Activated naive CD4-positive, alpha-beta T cell treated with anti-CD3 and anti-CD28 coated beads, Interleukin-2, amount 50 U/mL, for 24 hours (primary cell): Measurements from ENCODE around the gene SPATA22.
"Not testable (repeated sequence)": the region's sequence is repeated elsewhere in the genome, so short reads cannot be mapped to it uniquely, and the experiment has no call there.

Source experiments
- H3K27ac Mint-ChIP-seq: one replicate; pipeline ENCODE4 v1.8.0; 2021; ENCODE audit warnings: mild to moderate bottlenecking, mixed read lengths
- H3K27me3 Mint-ChIP-seq: one replicate; pipeline ENCODE4 v1.8.0; 2021; ENCODE audit warnings: mixed read lengths
- H3K36me3 Mint-ChIP-seq: one replicate; pipeline ENCODE4 v1.8.0; 2021; ENCODE audit warnings: mixed read lengths
- H3K4me1 Mint-ChIP-seq: one replicate; pipeline ENCODE4 v1.8.0; 2021; ENCODE audit warnings: mixed read lengths
- H3K4me3 Mint-ChIP-seq: one replicate; pipeline ENCODE4 v1.8.0; 2021; ENCODE audit warnings: mild to moderate bottlenecking, mixed read lengths
- H3K9me3 Mint-ChIP-seq: one replicate; pipeline ENCODE4 v1.8.0; 2021; ENCODE audit warnings: mixed read lengths

Gene SPATA22

GRCh38 chr17:3471599-3471998, at the start of gene SPATA22:
TSS of gene SPATA22 (minus strand) at chr17:3471819. CDS start at chr17:3469325, 2,494 bp downstream.
- Mint-ChIP-seq H3K4me1 (peaks cover 6% of the 10 kb centered on the region), H3K27me3 (peaks cover 4% of the 10 kb centered on the region), H3K9me3 (no peaks in the 10 kb centered on the region), H3K36me3 (no peaks in the 10 kb centered on the region), H3K27ac (no peak within 1 kb of the TSS), H3K4me3 (no peak within 1 kb of the TSS)

DNA sequence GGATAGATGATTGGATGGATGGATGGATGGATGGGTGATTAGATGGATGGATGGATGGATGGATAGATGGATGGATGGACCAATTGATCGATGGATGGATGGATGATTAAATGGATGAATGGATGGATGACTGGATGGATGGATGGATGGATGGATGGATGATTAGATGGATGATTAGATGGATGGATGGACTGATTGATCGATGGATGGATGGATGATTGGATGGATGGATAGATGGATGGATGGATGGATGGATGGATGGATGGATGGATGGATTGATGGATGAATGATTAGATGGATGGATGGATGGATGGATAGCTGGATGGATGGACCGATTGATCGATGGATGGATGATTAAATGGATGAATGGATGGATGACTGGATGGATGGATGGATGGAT, 47.9 kb upstream of the SPATA22 start:
- H3K9me3 Mint-ChIP-seq, H3K27me3 Mint-ChIP-seq, H3K27ac Mint-ChIP-seq, H3K4me3 Mint-ChIP-seq, H3K4me1 Mint-ChIP-seq, H3K36me3 Mint-ChIP-seq: not testable (repeated sequence)

- H3K27ac Mint-ChIP-seq: no peak overlapping the region
- no peaks in the 10 kb centered on the region for H3K9me3 Mint-ChIP-seq
Observed at GRCh38 chr17:3514873-3515272, 43.3 kb upstream of the SPATA22 start.

GRCh38 chr17:3514167-3514566, 42.5 kb upstream of the SPATA22 start:
- not testable (repeated sequence) for H3K4me1 Mint-ChIP-seq, H3K9me3 Mint-ChIP-seq, H3K36me3 Mint-ChIP-seq, H3K4me3 Mint-ChIP-seq, H3K27me3 Mint-ChIP-seq, H3K27ac Mint-ChIP-seq

More at GRCh38 chr17:3514873-3515272, 43.3 kb upstream of the SPATA22 start:
- H3K27me3 Mint-ChIP-seq: no peaks in the 10 kb centered on the region
- H3K4me3 Mint-ChIP-seq: no peak overlapping the region
- H3K4me1 Mint-ChIP-seq: no peaks in the 10 kb centered on the region
- H3K36me3 Mint-ChIP-seq: no peaks in the 10 kb centered on the region

DNA sequence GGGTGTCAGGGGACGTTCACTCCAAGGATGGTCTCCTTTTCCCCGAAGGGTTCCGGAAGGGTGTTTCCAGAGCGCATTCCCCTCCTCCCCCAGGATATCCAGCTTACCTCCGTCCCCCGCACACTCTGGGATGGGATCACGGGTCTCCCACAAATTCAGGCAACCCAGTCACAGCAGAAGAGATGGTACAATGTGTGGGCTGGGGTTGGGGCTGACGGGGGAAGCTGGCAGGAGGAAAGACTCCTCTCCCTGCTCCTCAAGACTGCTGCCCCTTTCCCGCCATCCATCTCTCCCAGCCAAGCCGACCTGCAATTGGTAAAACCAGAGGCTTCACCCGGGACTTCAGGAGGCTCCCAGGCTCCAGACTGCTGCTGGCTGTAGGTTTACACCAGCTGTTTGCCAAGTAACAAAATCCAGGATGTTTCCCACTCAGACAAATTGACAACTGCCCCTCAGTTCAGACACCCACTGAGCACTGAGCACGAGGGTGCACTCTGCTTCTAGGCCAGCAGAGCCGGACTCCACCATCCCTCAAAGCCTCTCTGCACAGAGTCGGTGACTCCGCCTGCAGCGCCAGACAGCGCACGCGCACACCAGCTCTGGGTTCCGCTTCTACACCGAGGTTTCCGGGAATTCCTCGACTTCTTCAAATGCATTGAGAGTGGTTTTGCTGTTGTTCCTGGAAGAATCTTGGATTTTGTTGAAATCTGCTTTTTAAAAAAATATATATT, 41.9 kb upstream of the SPATA22 start:
- no peak overlapping the region for H3K27ac Mint-ChIP-seq
- no peak overlapping the region for H3K4me3 Mint-ChIP-seq
- H3K27me3 Mint-ChIP-seq: no peaks in the 10 kb centered on the region
- no peaks in the 10 kb centered on the region for H3K4me1 Mint-ChIP-seq
- no peaks in the 10 kb centered on the region for H3K36me3 Mint-ChIP-seq
- H3K9me3 Mint-ChIP-seq: no peaks in the 10 kb centered on the region

DNA sequence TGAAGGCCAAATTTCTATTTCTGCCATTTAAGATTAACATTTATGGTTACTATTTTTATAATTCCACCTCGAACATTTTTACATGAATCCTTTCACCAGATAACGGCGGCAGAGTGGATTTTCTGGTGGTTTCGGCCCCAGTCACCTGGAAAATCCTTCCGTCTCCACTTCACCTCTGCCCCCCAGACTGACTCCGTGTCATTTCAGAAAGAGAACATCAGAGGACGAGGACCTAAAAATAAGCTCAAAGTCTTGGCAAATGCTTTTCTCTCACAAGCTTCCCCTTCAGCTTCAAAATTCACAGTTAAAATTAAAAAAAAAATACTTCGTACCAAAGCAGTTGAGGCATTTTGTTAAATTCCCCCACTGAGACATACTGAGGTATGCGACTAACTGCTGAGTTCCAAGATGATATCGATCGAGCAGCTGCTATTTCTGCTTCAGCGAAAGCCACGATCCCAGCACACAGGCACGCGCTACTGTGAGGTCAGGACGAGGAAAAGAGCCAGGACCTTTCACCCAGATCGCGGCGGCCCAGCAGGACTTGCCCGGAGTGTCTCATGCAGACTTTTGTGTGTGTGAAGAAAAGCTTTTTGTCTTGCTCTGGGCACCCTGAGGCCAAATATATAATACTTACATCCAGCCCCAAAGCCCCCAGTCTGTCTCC, 41.0 kb upstream of the SPATA22 start:
- Mint-ChIP-seq H3K4me1 (no peaks in the 10 kb centered on the region), H3K4me3 (no peak overlapping the region), H3K9me3 (no peaks in the 10 kb centered on the region), H3K27me3 (no peaks in the 10 kb centered on the region), H3K27ac (no peak overlapping the region), H3K36me3 (no peaks in the 10 kb centered on the region)

DNA sequence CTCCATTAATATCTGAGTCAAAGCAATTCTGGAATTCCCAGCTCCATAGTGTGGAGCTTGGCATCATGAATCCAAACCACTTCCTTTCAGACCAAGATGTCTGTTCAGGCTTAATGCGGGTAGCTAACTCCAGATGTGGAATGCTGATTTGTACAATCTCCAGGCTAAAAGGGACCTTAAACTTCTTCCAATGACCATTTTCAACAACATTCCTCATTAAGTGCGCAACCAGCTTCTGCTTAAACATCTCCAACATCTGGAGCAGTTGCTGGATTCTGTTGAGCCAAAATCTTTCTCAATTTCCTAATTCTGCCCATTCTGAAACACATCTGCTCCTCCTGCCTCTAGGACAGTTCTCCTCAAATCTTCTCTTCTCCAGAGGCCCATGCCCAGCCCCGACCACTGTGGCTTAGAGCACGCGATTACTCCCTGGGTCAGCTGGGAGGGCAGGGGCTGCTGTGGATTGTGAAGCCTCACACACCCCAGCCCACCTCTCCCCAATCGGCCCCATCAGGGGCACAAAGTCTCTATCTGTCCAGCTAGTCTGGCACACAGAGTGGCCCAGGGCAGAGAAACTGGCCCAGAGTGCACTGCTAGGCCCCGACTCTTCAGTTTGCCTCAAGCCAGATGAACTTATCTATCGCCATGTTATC, 40.4 kb upstream of the SPATA22 start:
- Mint-ChIP-seq H3K4me1 (no peaks in the 10 kb centered on the region), H3K36me3 (no peaks in the 10 kb centered on the region), H3K9me3 (no peaks in the 10 kb centered on the region)

GRCh38 chr17:3510090-3510489, 38.5 kb upstream of the SPATA22 start:
- Mint-ChIP-seq H3K27me3 (peaks cover 3% of the 10 kb centered on the region), H3K9me3 (no peaks in the 10 kb centered on the region), H3K4me1 (no peaks in the 10 kb centered on the region), H3K4me3 (no peak overlapping the region), H3K27ac (no peak overlapping the region), H3K36me3 (no peaks in the 10 kb centered on the region)

More for the DNA sequence above, 40.4 kb upstream of the SPATA22 start:
- peaks cover 1% of the 10 kb centered on the region for H3K27me3 Mint-ChIP-seq
- H3K4me3 Mint-ChIP-seq: no peak overlapping the region
- H3K27ac Mint-ChIP-seq: no peak overlapping the region

GRCh38 chr17:3507869-3508268, 36.2 kb upstream of the SPATA22 start:
- Mint-ChIP-seq H3K27me3 (peaks cover 3% of the 10 kb centered on the region), H3K4me1 (no peaks in the 10 kb centered on the region), H3K27ac (no peak overlapping the region), H3K9me3 (no peaks in the 10 kb centered on the region), H3K4me3 (no peak overlapping the region), H3K36me3 (no peaks in the 10 kb centered on the region)

- no peaks in the 10 kb centered on the region for H3K4me1 Mint-ChIP-seq
- no peak overlapping the region for H3K4me3 Mint-ChIP-seq
- H3K27me3 Mint-ChIP-seq: peaks cover 3% of the 10 kb centered on the region
- no peak overlapping the region for H3K27ac Mint-ChIP-seq
- H3K9me3 Mint-ChIP-seq: no peaks in the 10 kb centered on the region
- H3K36me3 Mint-ChIP-seq: no peaks in the 10 kb centered on the region
Observed at GRCh38 chr17:3507071-3507470, 35.5 kb upstream of the SPATA22 start.

DNA sequence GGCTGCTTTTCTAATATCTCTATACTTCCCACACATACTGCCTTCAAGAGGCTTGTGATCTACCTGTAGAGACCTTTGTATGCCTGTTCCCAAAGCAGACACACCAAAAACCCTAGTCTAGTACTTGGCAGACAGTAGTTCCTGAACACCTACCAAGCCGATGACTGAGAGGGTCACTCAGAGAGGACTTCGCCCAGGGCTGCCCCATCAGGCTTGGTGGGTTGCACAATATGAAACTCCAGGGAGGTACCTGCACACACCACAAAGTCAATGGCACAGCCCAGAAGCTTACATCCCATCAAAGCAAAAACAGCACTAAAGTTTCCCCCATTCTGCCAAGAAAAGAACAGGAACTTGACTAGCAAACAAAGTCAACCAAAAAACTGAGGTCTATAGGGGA, 34.4 kb upstream of the SPATA22 start:
- Mint-ChIP-seq H3K36me3 (no peaks in the 10 kb centered on the region), H3K27ac (no peak overlapping the region), H3K4me3 (no peak overlapping the region), H3K9me3 (no peaks in the 10 kb centered on the region), H3K4me1 (no peaks in the 10 kb centered on the region), H3K27me3 (peaks cover 3% of the 10 kb centered on the region)

GRCh38 chr17:3505008-3505407, 33.4 kb upstream of the SPATA22 start:
- Mint-ChIP-seq H3K4me3 (no peak overlapping the region), H3K36me3 (no peaks in the 10 kb centered on the region), H3K27ac (no peak overlapping the region), H3K9me3 (no peaks in the 10 kb centered on the region), H3K4me1 (no peaks in the 10 kb centered on the region), H3K27me3 (peaks cover 3% of the 10 kb centered on the region)

DNA sequence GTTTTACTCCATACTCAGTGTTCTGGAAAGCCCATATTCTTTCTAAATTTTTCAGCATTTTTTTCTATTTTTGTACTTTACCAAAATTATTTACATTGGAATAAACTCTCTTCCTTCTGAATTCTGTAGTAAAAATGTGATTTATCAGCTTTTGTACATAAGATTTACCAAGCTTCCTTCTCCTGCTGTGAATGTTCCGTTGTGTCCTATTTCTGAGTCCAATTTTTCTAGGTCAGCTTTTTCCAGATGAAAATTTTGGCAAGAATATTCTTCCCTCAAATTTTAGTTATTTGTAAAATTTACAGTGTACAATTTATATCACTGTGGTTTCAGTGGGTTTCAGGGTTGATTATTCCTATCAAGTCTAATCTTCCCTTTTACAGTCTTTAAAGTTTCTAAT, 31.7 kb upstream of the SPATA22 start:
- no peaks in the 10 kb centered on the region for H3K36me3 Mint-ChIP-seq
- H3K4me1 Mint-ChIP-seq: no peaks in the 10 kb centered on the region
- no peak overlapping the region for H3K27ac Mint-ChIP-seq
- H3K9me3 Mint-ChIP-seq: no peaks in the 10 kb centered on the region
- no peak overlapping the region for H3K4me3 Mint-ChIP-seq
- peaks cover 3% of the 10 kb centered on the region for H3K27me3 Mint-ChIP-seq

GRCh38 chr17:3502466-3502865, 30.8 kb upstream of the SPATA22 start:
- H3K27me3 Mint-ChIP-seq: peaks cover 3% of the 10 kb centered on the region
- H3K4me3 Mint-ChIP-seq: no peak overlapping the region
- H3K9me3 Mint-ChIP-seq: no peaks in the 10 kb centered on the region
- no peak overlapping the region for H3K27ac Mint-ChIP-seq
- H3K4me1 Mint-ChIP-seq: no peaks in the 10 kb centered on the region
- no peaks in the 10 kb centered on the region for H3K36me3 Mint-ChIP-seq

- H3K4me3 Mint-ChIP-seq: no peak overlapping the region
- no peaks in the 10 kb centered on the region for H3K36me3 Mint-ChIP-seq
- no peaks in the 10 kb centered on the region for H3K4me1 Mint-ChIP-seq
- no peaks in the 10 kb centered on the region for H3K9me3 Mint-ChIP-seq
- H3K27ac Mint-ChIP-seq: no peak overlapping the region
- H3K27me3 Mint-ChIP-seq: peaks cover under 1% of the 10 kb centered on the region
Observed at GRCh38 chr17:3501344-3501743, 29.7 kb upstream of the SPATA22 start.

GRCh38 chr17:3497101-3497500, 25.5 kb upstream of the SPATA22 start:
- Mint-ChIP-seq H3K9me3 (no peaks in the 10 kb centered on the region), H3K27ac (no peak overlapping the region), H3K4me1 (no peaks in the 10 kb centered on the region), H3K27me3 (peaks cover 4% of the 10 kb centered on the region), H3K36me3 (no peaks in the 10 kb centered on the region), H3K4me3 (no peak overlapping the region)
